KBM-7 (cell line): Measurements from ENCODE around the gene FDPS.
"Not testable (repeated sequence)": the region's sequence is repeated elsewhere in the genome, so short reads cannot be mapped to it uniquely, and the experiment has no call there.

Experiments used
- DNase-seq: peaks from one replicate; pipeline ENCODE4 v3.0.0-alpha.2; 2015
- in situ Hi-C: fragments of 300-500 bp; cut with MboI; formaldehyde crosslinking; loops from 2 replicates; pipeline ENCODE4 v1.14.3; 2020; ENCODE audit warnings: low sequenced_read_pairs, low pct_unique_long_range_greater_than_20kb, mixed read lengths

Gene FDPS

DNA sequence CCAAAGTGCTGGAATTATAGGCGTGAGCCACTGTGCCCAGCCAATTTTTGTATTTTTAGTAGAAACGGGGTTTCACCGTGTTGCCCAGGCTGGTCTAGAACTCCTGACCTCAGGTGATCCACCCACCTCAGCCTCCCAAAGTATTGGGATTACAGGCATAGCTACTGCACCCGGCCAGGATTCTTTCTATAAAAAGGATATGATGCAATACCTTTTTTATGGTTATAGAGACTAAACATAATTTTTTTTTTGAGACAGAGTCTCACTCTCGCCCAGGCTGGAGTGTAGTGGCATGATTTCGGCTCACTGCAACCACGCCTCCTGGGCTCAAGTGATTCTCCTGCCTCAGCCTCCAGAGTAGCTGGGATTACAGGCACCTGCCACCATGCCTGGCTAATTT is 20.2 kb downstream of the FDPS start:
- in situ Hi-C loops, DNase-seq: not testable (repeated sequence)

DNA sequence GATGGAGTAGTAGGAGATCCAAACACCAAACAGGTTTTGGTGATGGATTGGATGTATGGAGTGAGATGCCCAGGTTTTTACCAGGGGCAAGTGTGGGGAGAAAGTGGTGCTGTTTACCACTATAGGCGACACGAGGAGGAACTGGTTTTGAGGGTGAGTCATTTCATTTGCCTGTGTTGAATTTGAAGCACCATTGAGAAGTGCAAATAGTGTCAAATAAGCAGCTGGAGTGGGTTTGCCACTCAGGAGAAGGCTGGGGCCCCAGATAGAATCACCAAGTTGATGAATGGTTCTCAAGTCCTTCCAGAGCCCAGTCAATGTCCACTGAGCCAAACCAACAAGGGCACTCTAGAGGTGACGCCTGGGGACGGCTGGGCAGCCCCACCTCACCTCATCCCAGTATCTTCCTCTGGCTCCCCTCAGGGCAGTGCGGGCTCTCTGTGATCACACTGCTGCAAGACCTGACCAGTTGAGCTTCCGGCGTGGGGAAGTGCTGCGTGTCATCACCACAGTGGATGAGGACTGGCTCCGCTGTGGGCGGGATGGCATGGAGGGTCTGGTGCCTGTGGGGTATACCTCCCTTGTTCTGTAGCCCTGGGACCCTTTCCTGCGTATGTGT is 21.4 kb downstream of the FDPS start:
- DNase-seq = no peak
- in situ Hi-C loops = no loop called here

DNA sequence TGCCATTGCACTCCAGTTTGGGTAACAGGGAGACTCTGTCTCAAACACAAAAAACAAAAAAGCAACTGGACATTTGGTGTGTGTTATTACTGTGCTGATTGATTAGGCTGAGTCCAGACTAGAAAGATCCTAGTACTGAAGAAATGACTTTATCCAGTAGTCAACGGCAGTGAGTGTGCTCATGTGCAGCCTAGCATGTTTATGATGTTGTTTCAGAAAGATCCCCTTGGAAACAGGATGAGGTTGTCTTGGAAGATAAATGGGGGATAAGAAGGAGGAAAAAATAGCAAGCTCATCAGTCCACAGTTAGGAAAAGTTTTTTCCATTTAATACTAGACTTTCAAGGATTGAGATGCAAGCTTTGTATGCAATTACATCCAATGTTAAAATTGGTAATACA is 26.3 kb downstream of the FDPS start:
- DNase-seq = no peak
- in situ Hi-C loops = no loop called here

DNA sequence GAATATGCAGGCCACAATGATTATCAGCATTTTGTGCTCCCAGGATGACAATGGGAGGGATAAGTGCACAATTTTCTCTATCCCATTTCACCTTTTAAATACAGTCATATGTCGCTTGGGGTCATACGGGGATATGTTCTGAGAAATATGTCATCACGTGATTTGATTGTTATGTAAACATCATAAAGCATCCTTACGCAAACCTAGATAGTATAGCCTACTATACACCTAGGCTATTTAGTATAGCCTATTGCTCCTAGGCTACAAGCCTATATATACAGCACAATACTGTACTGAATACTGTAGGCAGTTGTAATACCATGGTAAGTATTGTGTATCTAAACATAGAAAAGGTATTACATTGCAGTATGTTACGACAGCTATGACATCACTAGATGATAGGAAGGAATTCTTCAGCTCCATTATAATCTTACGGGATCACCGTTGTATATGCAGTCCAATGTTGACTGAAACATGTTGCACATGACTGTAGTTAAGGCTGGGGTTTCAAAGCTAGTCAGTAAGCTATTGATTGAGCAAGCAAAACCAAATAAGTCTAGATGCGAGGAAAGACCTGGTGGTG is 30.9 kb downstream of the FDPS start:
- no peak for DNase-seq
- in situ Hi-C loops = no loop called here

DNA sequence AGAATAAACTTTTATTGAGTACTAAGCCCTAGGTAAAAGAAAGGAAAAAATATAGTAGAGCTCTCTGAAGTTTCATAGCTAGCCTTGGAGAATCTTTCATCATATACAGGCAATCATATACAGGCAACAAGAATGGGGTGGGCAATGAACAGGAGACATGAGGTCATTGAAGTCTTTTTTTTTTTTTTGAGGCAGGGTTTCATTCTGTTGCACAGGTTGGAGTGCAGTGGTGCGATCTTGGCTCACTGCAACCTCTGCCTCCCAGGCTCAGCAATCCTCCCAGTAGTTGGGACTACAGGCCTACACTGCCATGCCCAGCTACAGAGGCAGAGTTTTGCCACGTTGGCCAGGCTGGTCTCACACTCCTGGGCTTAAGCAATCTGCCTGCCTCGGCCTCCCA is 34.2 kb downstream of the FDPS start:
- DNase-seq = no peak
- in situ Hi-C loops = no loop called here

DNA sequence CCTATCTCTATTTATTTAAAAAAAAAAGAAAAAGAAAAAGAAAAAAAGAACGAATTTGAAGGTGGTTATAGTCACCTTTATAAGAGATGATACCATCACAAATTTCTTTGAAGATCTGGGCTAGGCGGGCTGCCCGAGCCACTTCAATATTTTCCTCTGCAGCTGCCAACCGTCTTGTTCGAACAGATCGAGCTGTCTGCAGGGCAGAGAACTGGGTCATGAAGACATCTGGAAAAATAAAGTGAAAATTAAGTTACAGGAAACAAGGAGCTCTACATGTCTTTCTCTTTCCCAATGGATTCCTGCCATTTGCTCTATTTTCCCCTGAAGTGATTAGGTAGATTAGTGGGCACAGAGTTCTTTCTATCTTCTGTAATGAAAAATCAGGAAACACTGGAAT is 44.0 kb downstream of the FDPS start:
- in situ Hi-C loops = no loop called here
- DNase-seq = no peak

DNA sequence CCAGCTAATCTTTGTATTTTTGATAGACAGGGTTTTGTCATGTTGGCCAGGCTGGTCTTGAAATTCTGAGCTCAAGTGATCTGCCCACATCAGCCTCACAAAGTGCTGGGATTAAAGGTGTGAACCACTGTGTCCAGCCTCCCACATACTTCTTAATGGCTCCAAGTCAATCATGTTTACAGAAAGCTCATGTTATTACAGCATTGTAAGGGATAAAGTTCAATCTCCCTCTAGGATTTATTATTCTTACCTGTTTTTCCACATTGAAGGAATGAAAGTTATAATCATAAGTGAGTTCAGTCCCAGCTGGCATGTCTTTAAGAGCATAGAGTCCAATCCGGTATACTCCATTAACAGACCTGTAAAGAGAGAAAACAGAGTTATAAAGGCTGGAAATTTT is 51.4 kb downstream of the FDPS start:
- in situ Hi-C loops = no loop called here
- DNase-seq = no peak
